ENCODE data around the gene SIPA1L2.

Gene SIPA1L2

GRCh38 chr1:232648316-232648715 is 18.4 kb upstream of the SIPA1L2 start:
- no peak for DNase-seq

GRCh38 chr1:232644209-232644608 is 14.3 kb upstream of the SIPA1L2 start:
- no peak for DNase-seq

GRCh38 chr1:232643251-232643650 is 13.3 kb upstream of the SIPA1L2 start:
- no peak for DNase-seq

- no peak for DNase-seq
Measured at GRCh38 chr1:232641507-232641906, 11.6 kb upstream of the SIPA1L2 start.

DNA sequence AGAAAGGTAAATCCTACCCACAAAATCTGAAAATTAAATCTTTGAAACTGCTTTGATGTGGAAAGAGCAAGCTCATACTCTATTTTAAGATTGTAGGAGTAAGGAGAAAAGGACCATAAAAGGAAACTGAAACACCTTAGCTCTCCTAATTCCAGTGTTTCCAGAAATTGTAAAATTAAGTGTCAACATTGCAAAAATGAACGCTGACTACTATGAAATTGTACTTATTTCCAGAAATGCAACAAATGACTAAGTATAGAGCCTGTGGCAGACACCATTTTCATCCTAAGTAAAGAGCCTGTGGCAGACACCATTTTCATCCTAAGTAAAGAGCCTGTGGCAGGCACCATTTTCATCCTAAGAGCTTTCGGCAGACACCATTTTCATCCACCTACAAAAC is 6.9 kb upstream of the SIPA1L2 start:
- DNase-seq = no peak

- DNase-seq = peak in 3 of 6 experiments; percentile 5 to 46 (median 38)
Measured at GRCh38 chr1:232635778-232636356, 5.9 kb upstream of the SIPA1L2 start.

- no peak for DNase-seq
Measured at GRCh38 chr1:232635279-232635678, 5.3 kb upstream of the SIPA1L2 start.

- no peak for DNase-seq
Measured at GRCh38 chr1:232634096-232634495, 4.2 kb upstream of the SIPA1L2 start.

- no peak for DNase-seq
Measured at GRCh38 chr1:232630894-232631195, 912 bp upstream of the SIPA1L2 start.

DNA sequence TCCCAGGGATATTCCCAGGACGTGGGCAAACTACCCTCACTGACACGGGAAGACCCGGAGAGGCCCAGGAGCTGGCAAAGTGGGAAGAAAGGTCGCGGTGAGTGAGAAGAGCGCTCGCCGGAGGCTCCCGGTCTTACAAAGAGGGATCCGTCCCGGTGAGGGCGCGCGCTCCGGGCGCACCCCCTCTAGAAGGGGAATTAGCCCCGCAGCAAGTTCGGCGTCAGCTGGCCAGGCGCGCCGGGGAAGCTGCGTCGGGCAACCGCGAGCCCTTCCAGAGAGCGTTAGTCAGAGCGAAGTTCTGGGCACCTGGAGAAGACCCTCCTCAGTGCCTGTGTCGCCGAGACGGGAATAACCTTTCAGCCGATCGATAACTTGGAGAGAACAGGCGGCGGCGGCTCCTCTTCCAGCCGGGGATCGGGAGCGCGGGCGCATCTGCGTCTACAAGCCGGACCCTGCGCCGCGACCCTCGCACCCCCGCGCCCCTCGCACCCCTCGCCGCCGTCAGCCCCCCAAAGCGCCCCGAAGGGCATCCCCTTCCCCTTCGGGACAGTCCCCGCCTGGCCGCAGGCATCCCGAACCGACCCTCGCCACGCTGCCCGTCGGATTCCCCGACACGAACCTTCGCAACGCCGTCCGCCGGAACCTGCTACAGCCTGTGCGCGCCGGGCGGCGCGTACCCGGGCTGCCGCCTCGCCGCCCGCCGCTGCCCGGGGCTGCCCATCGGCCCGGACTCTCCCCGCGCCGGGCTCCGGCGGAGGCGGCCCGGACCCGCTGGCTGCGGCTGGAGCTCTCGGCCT is 485 bp downstream of the SIPA1L2 start:
- peak in 3 of 6 experiments; percentile 8 to 32 (median 20) for DNase-seq

- DNase-seq = no peak
Measured at GRCh38 chr1:232628335-232629249, 1.3 kb downstream of the SIPA1L2 start.

GRCh38 chr1:232627645-232628334 is 2.1 kb downstream of the SIPA1L2 start:
- DNase-seq = peak in 4 of 6 experiments; percentile 9 to 53 (median 36)

DNA sequence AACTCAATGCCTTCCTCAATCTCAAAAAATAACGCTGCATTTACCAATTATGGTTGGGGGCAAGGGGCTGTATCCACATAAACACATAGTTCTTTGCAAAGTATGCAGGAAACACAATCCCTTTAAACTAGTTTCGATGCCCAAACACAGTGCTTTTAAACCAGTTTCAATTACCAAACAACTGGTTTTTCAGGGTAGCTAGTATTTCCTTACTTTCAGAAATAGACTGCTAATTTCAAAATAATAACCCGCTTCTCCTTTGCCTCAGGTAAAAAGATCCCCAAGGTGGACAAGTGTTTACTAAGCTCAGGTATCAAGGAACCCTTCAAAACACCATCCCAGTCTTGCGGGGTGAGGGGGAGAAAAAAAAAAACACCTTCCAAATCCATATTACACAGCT is 2.8 kb downstream of the SIPA1L2 start:
- no peak for DNase-seq

DNA sequence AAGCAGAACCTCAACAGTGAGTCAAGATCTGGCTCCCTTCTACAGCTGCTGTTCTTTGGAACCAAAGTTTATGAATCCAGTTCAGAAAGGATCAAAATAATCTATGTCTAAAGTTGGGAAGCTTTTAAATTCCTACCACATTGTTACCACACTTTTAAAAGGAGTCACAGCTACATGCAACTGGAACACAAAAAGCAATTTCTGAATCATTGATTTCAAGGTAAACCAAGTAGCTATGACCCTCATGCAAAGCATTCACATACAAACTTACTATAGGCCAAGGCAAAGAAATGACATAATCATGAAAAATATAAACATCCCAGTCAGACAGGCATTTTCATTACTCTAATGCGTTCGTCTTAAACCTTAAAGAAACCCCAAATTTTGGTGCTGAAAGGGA is 3.5 kb downstream of the SIPA1L2 start:
- no peak for DNase-seq

GRCh38 chr1:232625319-232625868 is 4.5 kb downstream of the SIPA1L2 start:
- DNase-seq = no peak

- no peak for DNase-seq
Measured at GRCh38 chr1:232624546-232625281, 5.2 kb downstream of the SIPA1L2 start.

- DNase-seq = no peak
Measured at GRCh38 chr1:232622981-232623380, 7.0 kb downstream of the SIPA1L2 start.

DNA sequence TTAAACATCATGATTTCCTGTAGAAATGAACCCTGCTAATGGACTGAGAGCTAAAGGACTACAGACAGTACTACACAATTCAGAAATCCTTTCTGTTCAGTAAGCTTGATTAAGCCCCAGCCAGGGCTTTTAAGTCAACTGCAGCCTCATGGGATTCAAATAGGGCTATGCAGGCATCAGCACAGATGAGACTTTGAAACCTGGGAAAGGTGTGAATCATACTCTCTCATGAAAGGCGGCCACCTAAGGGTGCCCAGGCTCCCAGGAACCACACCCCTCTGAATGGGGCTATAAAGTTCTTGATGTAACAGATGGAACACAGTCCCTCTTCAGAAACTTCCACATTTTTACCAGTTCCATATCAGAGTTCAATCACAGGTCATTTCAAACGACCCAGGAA is 7.6 kb downstream of the SIPA1L2 start:
- no peak for DNase-seq

DNA sequence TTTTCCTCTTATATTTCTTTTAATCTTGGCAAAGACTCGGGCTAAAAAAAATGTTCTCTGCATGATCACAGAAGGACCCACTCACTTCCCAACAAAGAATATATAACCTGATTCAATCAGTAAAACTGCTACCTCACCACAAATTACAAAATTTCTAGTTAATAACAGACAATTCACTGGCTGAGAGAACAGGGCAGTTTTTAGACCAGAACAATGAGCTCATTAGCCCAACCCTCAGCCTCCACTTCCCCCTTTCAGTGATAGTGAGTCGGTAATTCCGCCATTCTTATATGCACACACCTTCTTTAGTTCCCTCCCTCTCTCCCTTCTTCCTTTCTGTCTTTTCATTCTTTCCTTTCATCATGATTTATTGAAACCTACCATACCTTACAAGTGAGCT is 8.9 kb downstream of the SIPA1L2 start:
- no peak for DNase-seq

GRCh38 chr1:232620356-232620969 is 9.5 kb downstream of the SIPA1L2 start:
- no peak for DNase-seq

DNA sequence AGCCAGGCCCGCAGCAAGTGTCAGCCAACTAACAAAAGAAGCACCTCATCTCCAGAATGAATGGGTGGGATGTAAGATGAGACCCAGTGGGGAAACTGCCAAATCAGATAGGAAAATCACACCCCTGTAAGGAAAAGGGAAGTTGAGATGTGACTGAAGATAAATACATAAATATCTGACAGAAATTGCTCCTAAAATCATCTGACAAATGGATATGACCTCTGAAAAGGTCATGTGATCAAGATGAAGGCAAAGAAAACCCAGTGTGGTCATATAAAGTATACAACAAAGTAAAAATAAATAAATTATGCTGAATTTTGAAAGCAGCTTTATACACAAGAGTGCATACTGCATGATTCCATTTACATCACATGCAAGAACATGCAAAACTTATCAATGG is 12.7 kb downstream of the SIPA1L2 start:
- DNase-seq = no peak

Data from stimulated activated naive CD4-positive, alpha-beta T cell (primary cell).